ENCODE results near the gene ZBTB26. TPM values are rescaled to one million over a fixed set of nuclear protein-coding genes. Genes with fewer than 3 reads are reported as not detected.

The ZBTB26 gene
- total and polyA plus RNA-seq, 7 donors: 1.4 to 13.3 (median 9.2) TPM

DNA sequence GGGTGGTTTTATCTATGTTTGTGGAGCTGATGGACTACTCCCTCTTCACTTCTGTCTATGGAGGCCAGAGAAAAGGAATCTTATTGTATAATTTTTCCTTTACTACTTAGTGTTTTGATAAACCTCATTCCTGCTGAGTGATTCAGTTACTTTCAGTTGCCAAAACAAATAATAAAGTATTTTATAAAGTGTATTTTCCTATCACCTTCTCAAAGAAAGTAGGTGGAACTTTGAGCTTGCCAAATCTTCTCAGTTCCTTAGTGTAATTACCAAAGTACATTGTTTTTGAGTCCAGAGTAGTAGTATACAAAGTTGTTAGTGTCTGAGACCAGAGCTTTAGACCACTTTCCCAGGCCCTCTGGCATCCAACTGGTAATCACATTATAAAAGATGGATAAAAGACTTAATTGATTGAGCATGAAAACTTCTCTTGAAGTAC lies 23.0 kb upstream of the ZBTB26 start:
- TF ChIP-seq EP300 (IDR thresholded peaks at IDR 0.05): no peak
- intact Hi-C loops (cut with DNase I): no loop called here
- no peaks in the 10 kb centered on the region for H3K9me3 ChIP-seq
- no peak for DNase-seq
- H3K36me3 ChIP-seq: no peaks in the 10 kb centered on the region
- H3K27me3 ChIP-seq: no peaks in the 10 kb centered on the region
- peak overlapping the region in 3 of 4 donors; percentile 8 to 65 (median 26) for H3K27ac ChIP-seq
- H3K4me1 ChIP-seq: peaks cover 0 to 62% (median 43%) of the 10 kb centered on the region in 4 donors
- no peak overlapping the region for H3K4me3 ChIP-seq

DNA sequence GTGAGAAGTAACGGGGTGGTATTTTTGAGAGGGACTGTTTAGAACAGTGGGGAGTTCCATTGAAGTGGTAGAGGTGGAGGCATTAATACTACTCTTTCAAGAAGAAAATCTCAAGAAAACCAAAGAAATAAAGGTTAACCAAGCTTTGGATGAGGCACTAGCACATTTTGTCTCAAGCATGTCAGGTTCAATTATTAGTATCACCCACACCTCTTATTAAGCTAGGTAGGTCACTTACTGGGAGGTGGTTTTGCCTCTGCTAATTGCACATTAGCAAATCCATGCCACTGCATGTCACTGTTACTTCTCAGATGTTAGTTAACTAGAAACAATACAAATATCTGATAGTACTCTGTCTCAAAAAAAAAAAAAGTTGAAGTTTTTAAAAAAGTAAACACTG lies 19.7 kb upstream of the ZBTB26 start:
- 85 to 93% methylated on average over 1 of the region's 1 CpG for WGBS, 2 donors
- H3K4me3 ChIP-seq: no peak overlapping the region
- no peaks in the 10 kb centered on the region for H3K36me3 ChIP-seq
- no peak for DNase-seq
- H3K27ac ChIP-seq: no peak overlapping the region
- H3K4me1 ChIP-seq: peaks cover 0 to 79% (median 61%) of the 10 kb centered on the region in 4 donors
- H3K9me3 ChIP-seq: no peaks in the 10 kb centered on the region
- no peak for TF ChIP-seq EP300 (IDR thresholded peaks at IDR 0.05)
- TF ChIP-seq, protein P1, sequence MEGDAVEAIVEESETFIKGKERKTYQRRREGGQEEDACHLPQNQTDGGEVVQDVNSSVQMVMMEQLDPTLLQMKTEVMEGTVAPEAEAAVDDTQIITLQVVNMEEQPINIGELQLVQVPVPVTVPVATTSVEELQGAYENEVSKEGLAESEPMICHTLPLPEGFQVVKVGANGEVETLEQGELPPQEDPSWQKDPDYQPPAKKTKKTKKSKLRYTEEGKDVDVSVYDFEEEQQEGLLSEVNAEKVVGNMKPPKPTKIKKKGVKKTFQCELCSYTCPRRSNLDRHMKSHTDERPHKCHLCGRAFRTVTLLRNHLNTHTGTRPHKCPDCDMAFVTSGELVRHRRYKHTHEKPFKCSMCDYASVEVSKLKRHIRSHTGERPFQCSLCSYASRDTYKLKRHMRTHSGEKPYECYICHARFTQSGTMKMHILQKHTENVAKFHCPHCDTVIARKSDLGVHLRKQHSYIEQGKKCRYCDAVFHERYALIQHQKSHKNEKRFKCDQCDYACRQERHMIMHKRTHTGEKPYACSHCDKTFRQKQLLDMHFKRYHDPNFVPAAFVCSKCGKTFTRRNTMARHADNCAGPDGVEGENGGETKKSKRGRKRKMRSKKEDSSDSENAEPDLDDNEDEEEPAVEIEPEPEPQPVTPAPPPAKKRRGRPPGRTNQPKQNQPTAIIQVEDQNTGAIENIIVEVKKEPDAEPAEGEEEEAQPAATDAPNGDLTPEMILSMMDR (IDR thresholded peaks at IDR 0.05): no peak
- no peaks in the 10 kb centered on the region for H3K27me3 ChIP-seq
- intact Hi-C loops (cut with DNase I): no loop called here

DNA sequence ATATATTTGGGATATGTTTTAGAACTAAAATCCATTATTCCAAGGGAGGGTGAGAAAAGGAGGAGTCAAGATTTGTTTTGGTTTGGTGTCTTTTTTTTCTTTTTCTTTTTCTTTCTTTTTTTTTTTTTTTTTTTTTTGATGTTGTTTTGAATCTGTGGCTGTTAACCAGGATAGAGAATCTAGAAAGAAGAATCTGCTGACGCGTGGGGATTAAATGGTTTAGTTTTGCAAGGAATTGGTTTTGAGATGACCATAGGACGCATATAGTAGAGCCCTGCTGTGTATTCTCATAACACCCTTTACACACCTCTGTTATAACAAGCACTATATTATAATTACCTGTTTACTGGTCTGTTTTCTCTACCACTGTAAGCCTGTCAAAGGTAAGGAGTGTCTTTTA lies 19.0 kb upstream of the ZBTB26 start:
- Histone ChIP-seq H3K27me3 (no peaks in the 10 kb centered on the region), H3K9me3 (no peaks in the 10 kb centered on the region), H3K27ac (no peak overlapping the region), H3K4me3 (no peak overlapping the region), H3K36me3 (no peaks in the 10 kb centered on the region), H3K4me1 (peaks cover 0 to 79% (median 62%) of the 10 kb centered on the region in 4 donors)
- no peak for DNase-seq
- 66 to 87% methylated on average over 3 of the region's 3 CpGs for WGBS, 2 donors
- intact Hi-C loops (cut with DNase I): no loop called here
- TF ChIP-seq EP300 (IDR thresholded peaks at IDR 0.05): no peak
- TF ChIP-seq POLR2AphosphoS5 (IDR thresholded peaks at IDR 0.05): no peak
- no peak for TF ChIP-seq POLR2A (IDR thresholded peaks at IDR 0.05)
- TF ChIP-seq, protein P1 (IDR thresholded peaks at IDR 0.05): no peak

DNA sequence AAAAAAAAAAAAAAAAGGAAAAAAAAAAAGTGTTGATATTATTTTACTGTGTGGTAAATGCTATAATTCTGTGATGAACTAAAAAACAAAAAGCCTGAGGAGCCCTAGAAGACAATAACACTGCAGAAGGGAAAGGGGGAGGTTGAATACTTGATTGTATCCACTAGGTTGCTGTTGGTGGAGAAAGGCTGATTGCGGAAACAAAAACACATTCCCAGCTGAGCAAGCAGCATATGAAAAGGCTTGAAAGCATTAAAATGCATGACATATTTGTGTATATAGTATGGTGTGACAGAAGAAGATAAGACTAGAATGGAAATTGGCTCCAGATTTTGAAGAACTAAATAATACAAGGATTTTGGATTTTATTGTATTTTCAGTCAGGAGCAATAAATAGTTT lies 18.4 kb upstream of the ZBTB26 start:
- Histone ChIP-seq H3K4me3 (no peak overlapping the region), H3K4me1 (peaks cover 0 to 79% (median 61%) of the 10 kb centered on the region in 4 donors), H3K27ac (no peak overlapping the region), H3K27me3 (no peaks in the 10 kb centered on the region), H3K9me3 (no peaks in the 10 kb centered on the region), H3K36me3 (no peaks in the 10 kb centered on the region)
- TF ChIP-seq POLR2AphosphoS5 (IDR thresholded peaks at IDR 0.05): no peak
- TF ChIP-seq EP300 (IDR thresholded peaks at IDR 0.05): no peak
- TF ChIP-seq POLR2A (IDR thresholded peaks at IDR 0.05): no peak
- TF ChIP-seq, protein P1 (IDR thresholded peaks at IDR 0.05): no peak
- intact Hi-C loops (cut with DNase I): loop anchor here (5.0 kb wide), 1 partner anchor 43 kb away; no protein-coding TSS in a partner anchor
- DNase-seq: no peak
- 79 to 93% methylated on average over 1 of the region's 1 CpG for WGBS, 2 donors

DNA sequence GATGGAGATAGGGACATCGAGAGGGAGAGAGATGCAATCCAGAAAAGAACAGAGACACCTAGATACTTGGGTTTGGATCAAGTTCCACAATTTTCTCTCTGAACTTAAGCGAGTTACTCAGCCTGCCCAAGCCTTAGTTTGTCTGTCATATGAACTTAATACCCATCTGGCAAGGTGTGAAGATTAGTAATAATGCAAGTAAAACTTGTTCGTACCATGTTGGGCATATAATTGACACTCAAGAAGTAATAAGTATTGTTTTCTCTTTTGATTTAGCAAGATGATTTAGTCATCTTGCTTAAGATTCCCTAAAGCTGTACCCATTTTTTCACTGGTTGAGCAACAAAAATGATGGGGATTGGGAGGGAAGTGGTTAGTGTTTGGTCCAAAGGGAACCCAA lies 17.0 kb upstream of the ZBTB26 start:
- Histone ChIP-seq H3K27ac (peak overlapping the region; percentile 1 to 97 (median 48)), H3K36me3 (peaks cover 0 to 4% (median 0%) of the 10 kb centered on the region in 4 donors), H3K4me3 (no peak overlapping the region), H3K9me3 (no peaks in the 10 kb centered on the region), H3K27me3 (no peaks in the 10 kb centered on the region), H3K4me1 (peaks cover 0 to 76% (median 53%) of the 10 kb centered on the region in 4 donors)
- no peak for DNase-seq
- TF ChIP-seq POLR2A (IDR thresholded peaks at IDR 0.05): no peak
- TF ChIP-seq, protein P1 (IDR thresholded peaks at IDR 0.05): no peak
- TF ChIP-seq EP300 (IDR thresholded peaks at IDR 0.05): no peak
- no peak for TF ChIP-seq POLR2AphosphoS5 (IDR thresholded peaks at IDR 0.05)
- intact Hi-C loops (cut with DNase I): loop anchor here (5.0 kb wide), 1 partner anchor 44 kb away; no protein-coding TSS in a partner anchor
- WGBS, 2 donors: 31 to 77% methylated on average over 3 of the region's 3 CpGs
